GM12892 (cell line): ENCODE measurements around the gene CDC73.
A peak's percentile ranks its signal among the peaks of the same experiment; 100 is the strongest.
"Not testable (repeated sequence)": the region's sequence is repeated elsewhere in the genome, so short reads cannot be mapped to it uniquely, and the experiment has no call there.

ENCODE experiments used
- DNase-seq: peaks from one replicate; pipeline ENCODE4 v3.0.0; 2011; ENCODE audit not compliant: insufficient read length
- FAIRE-seq: peaks from 2 replicates; lab custom pipeline; 2011; peaks lifted over from hg19 to GRCh38; lab: Jason Lieb, UNC
- POLR2A ChIP-seq: IDR thresholded peaks from 2 replicates; pipeline ENCODE4 v1.6.1; 2011; ENCODE audit warnings: low read depth, low read length, control low read depth
- POLR2AphosphoS5 ChIP-seq: IDR thresholded peaks from 2 replicates; pipeline ENCODE4 v1.6.1; 2011; ENCODE audit warnings: low read depth, low read length, control low read depth
- TAF1 ChIP-seq: IDR thresholded peaks from 2 replicates; pipeline ENCODE4 v1.6.1; 2011; ENCODE audit warnings: low read depth, mild to moderate bottlenecking, control low read depth, low read length, borderline replicate concordance

CDC73 gene

GRCh38 chr1:193260056-193260745 is 138.4 kb downstream of the CDC73 start:
- DNase-seq (no peak), FAIRE-seq (no peak)
- TF ChIP-seq TAF1 (no peak), POLR2AphosphoS5 (no peak), POLR2A (no peak)

- no peak for TF ChIP-seq POLR2A
- no peak for TF ChIP-seq TAF1
- TF ChIP-seq POLR2AphosphoS5 = no peak
- DNase-seq = no peak
- no peak for FAIRE-seq
Observed at GRCh38 chr1:193260896-193261295, 139.1 kb downstream of the CDC73 start.

GRCh38 chr1:193262661-193263060 is 140.8 kb downstream of the CDC73 start:
- DNase-seq = no peak
- TF ChIP-seq TAF1 = no peak
- TF ChIP-seq POLR2AphosphoS5 = no peak
- no peak for TF ChIP-seq POLR2A
- no peak for FAIRE-seq

GRCh38 chr1:193264313-193265065 is 142.7 kb downstream of the CDC73 start:
- DNase-seq (no peak), FAIRE-seq (peak; percentile 46)
- TF ChIP-seq POLR2A = no peak
- no peak for TF ChIP-seq POLR2AphosphoS5
- no peak for TF ChIP-seq TAF1

GRCh38 chr1:193265716-193266115 is 143.9 kb downstream of the CDC73 start:
- peak; percentile 77 for FAIRE-seq
- no peak for DNase-seq
- TF ChIP-seq POLR2AphosphoS5 (no peak), TAF1 (no peak), POLR2A (no peak)

- not testable (repeated sequence) for FAIRE-seq, DNase-seq
Observed at GRCh38 chr1:193266794-193267193, 145.0 kb downstream of the CDC73 start.

GRCh38 chr1:193270996-193271395 is 149.2 kb downstream of the CDC73 start:
- DNase-seq (no peak), FAIRE-seq (peak; percentile 44)
- TF ChIP-seq POLR2AphosphoS5 = no peak
- TF ChIP-seq TAF1 = no peak
- TF ChIP-seq POLR2A = no peak

GRCh38 chr1:193275773-193276172 is 153.9 kb downstream of the CDC73 start:
- TF ChIP-seq TAF1 = no peak
- TF ChIP-seq POLR2AphosphoS5 = no peak
- no peak for TF ChIP-seq POLR2A
- no peak for DNase-seq
- FAIRE-seq = no peak

- no peak for DNase-seq
- FAIRE-seq = no peak
- TF ChIP-seq POLR2AphosphoS5 = no peak
- TF ChIP-seq POLR2A = no peak
- TF ChIP-seq TAF1 = no peak
Observed at GRCh38 chr1:193278968-193279367, 157.1 kb downstream of the CDC73 start.

- DNase-seq (no peak), FAIRE-seq (no peak)
- no peak for TF ChIP-seq POLR2AphosphoS5
- no peak for TF ChIP-seq POLR2A
- no peak for TF ChIP-seq TAF1
Observed at GRCh38 chr1:193281894-193282293, 160.1 kb downstream of the CDC73 start.

- FAIRE-seq = no peak
- no peak for TF ChIP-seq POLR2A
- no peak for TF ChIP-seq POLR2AphosphoS5
- TF ChIP-seq TAF1 = no peak
- no peak for DNase-seq
Observed at GRCh38 chr1:193283016-193283415, 161.2 kb downstream of the CDC73 start.

- no peak for FAIRE-seq
- no peak for TF ChIP-seq POLR2A
- TF ChIP-seq TAF1 = no peak
- TF ChIP-seq POLR2AphosphoS5 = no peak
- DNase-seq = no peak
Observed at GRCh38 chr1:193284219-193284618, 162.4 kb downstream of the CDC73 start.
